Measurements from ENCODE around the gene CTPS2.

CTPS2 gene

DNA sequence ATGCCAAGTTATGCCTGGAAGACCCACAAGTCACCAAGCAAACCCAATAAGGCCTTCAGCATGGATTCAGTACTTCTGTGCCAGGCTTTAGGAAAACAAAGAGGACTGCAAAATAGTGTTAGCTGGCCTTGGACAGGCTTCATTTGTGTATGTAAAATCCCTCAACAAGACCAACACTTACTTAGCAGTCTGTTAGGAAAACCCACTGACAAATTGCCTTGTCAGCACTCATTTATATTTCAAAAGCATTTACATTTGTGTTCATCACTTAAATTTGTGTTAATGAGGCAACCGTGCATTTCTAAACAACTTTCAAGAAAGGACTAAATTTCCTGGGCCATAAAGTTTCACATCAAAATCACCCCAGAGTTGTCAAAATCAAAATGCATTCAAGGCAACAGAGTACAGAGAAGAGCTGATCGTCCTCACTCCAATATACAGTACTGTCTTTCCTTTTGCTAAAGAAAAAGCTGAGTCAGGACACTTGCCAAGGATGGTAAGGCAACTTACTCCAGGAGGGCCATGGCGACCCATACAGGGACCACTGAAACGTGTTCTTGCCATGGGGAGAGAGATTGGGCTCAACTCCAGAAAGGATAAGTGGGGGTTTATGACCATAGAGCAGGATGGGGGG, 61.0 kb downstream of the CTPS2 start:
- H3K4ac ChIP-seq (ENCODE audit: low read depth, low read length) = no peak overlapping the region
- no peak overlapping the region for H4K5ac ChIP-seq (ENCODE audit: low read length)
- no peak overlapping the region for H3K27ac ChIP-seq (ENCODE audit: low read depth, low read length)
- no peak overlapping the region for H3K18ac ChIP-seq (ENCODE audit: low read length)
- H3K9ac ChIP-seq (ENCODE audit: low read length) = no peak overlapping the region
- no peaks in the 10 kb centered on the region for H3K4me1 ChIP-seq (ENCODE audit: control insufficient read depth, low read depth, low read length)
- H2AK5ac ChIP-seq (ENCODE audit: low read length) = no peak overlapping the region
- no peak overlapping the region for H2BK5ac ChIP-seq (ENCODE audit: low read length)
- H2BK120ac ChIP-seq (ENCODE audit: low read depth, low read length) = no peak overlapping the region
- no peak overlapping the region for H3K23ac ChIP-seq (ENCODE audit: low read length)
- no peak overlapping the region for H2BK15ac ChIP-seq (replicated peaks; ENCODE audit: low read depth)
- no CpG with 5 or more reads among the region's 4 CpGs for WGBS (ENCODE audit: extremely low coverage, insufficient coverage, low lambda C conversion rate)
- no peak overlapping the region for H3K4me3 ChIP-seq (ENCODE audit: low read length)
- no peak overlapping the region for H3K4me2 ChIP-seq (ENCODE audit: low read length)
- H4K8ac ChIP-seq (ENCODE audit: low read depth, low read length) = no peak overlapping the region
- H3K79me1 ChIP-seq (ENCODE audit: low read length) = no peaks in the 10 kb centered on the region
- no peak overlapping the region for H3K56ac ChIP-seq (ENCODE audit: low read length)
- H3K36me3 ChIP-seq (ENCODE audit: control insufficient read depth, insufficient read depth, low read length) = no peaks in the 10 kb centered on the region
- H3K79me2 ChIP-seq (ENCODE audit: control insufficient read depth, insufficient read depth, low read length) = no peaks in the 10 kb centered on the region
- DNase-seq = no peak
- no peaks in the 10 kb centered on the region for H3K27me3 ChIP-seq (ENCODE audit: insufficient read depth, low read length, poor library complexity)

DNA sequence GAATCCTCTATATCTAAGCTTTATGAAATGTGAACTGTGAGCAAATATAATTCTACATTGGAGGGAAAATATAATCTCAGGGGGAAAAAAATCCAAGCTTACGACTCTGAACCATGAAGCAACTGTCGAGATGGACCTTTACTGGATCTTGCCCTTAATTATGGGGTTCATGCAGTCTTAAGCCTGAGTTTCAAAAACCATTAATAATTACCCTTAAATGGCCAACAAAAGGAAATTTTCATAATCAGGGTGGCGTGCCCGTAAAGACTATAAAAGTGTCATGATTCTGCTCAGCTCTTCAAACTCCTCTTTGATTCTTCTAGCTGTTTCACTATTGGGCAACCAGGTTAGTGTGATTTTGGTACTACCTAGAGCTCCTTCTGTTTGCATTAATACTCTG, 62.6 kb downstream of the CTPS2 start, which contains the start of gene S100G:
Gene S100G, plus strand, starts transcription at position 301 of the 400 bp plus-strand sequence. CDS start 849 bp downstream, outside the sequence.
- Histone ChIP-seq H3K79me1 (ENCODE audit: low read length) (no peaks in the 10 kb centered on the region), H3K27ac (ENCODE audit: low read depth, low read length) (no peak within 1 kb of the TSS), H3K9ac (ENCODE audit: low read length) (no peak within 1 kb of the TSS), H2AK5ac (ENCODE audit: low read length) (no peak within 1 kb of the TSS), H3K27me3 (ENCODE audit: insufficient read depth, low read length, poor library complexity) (no peaks in the 10 kb centered on the region), H3K18ac (ENCODE audit: low read length) (no peak within 1 kb of the TSS), H3K4me3 (ENCODE audit: low read length) (no peak within 1 kb of the TSS), H2BK5ac (ENCODE audit: low read length) (no peak within 1 kb of the TSS), H3K36me3 (ENCODE audit: control insufficient read depth, insufficient read depth, low read length) (no peaks in the 10 kb centered on the region), H4K8ac (ENCODE audit: low read depth, low read length) (no peak within 1 kb of the TSS), H2BK120ac (ENCODE audit: low read depth, low read length) (no peak within 1 kb of the TSS), H3K56ac (ENCODE audit: low read length) (no peak within 1 kb of the TSS), H3K4me2 (ENCODE audit: low read length) (no peak within 1 kb of the TSS), H3K4ac (ENCODE audit: low read depth, low read length) (no peak within 1 kb of the TSS), H3K4me1 (ENCODE audit: control insufficient read depth, low read depth, low read length) (no peaks in the 10 kb centered on the region), H3K23ac (ENCODE audit: low read length) (no peak within 1 kb of the TSS), H2BK15ac (replicated peaks; ENCODE audit: low read depth) (no peak within 1 kb of the TSS), H4K5ac (ENCODE audit: low read length) (no peak within 1 kb of the TSS), H3K79me2 (ENCODE audit: control insufficient read depth, insufficient read depth, low read length) (no peaks in the 10 kb centered on the region)
- no CpG with 5 or more reads among the region's 4 CpGs for WGBS (ENCODE audit: extremely low coverage, insufficient coverage, low lambda C conversion rate)
- no peak for DNase-seq

DNA sequence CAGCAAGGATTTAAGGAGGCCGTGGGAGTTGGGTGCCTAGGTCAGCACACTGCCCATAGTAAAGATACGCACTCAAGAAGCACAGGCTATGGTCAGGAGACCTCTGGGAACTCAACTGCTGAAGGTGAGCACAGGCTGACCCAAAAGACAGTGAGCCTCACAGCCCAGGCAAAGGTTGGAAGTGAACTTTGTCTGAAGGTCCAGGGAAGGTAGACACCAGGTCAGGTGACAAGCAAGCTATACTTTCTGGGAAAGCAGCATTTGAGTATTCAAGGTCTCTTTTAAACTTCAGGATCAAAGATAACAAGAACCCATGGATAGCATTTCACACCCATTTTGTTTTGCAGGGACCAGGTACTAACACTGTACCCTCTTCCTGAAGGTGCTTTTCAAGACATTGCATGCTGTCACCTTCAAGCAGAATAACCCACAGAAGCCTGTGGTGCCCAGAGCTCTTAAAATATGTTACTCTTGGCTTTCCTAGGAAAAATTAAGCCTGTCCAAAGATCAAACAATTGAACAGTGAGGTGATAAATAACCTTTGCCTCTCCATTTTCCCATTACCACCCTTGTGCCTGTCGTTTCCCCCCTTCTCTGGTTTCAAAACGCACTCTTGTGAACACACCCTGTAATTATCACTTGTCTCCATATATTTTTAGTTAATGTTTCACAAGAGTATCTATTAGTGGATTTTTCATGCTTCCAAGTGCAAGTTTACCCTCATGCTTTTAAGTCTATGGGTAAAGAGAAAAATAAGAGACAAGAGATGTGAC, 65.9 kb downstream of the CTPS2 start:
- no peak overlapping the region for H3K4me3 ChIP-seq (ENCODE audit: low read length)

DNA sequence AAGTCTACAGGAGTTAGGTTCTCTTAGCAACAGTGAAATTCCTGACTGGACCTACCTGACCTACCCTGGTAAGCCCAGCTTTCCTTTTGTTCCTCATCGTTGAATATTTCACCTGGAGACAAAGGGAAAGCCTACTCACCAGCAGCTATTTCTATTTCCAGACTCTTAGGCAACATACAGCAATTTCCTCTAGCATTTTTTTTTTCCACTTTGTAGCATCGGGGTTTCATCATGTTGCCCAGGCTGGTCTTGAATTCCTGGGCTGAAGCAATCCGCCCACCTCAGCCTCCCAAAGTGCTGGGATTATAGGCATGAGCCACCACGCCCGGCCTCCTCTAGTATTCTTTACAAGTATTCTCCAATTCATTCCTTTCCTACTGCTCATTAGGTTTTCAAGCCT, 69.3 kb downstream of the CTPS2 start:
- Histone ChIP-seq H3K18ac (ENCODE audit: low read length) (no peak overlapping the region), H2BK15ac (replicated peaks; ENCODE audit: low read depth) (no peak overlapping the region), H4K8ac (ENCODE audit: low read depth, low read length) (no peak overlapping the region), H3K4me2 (ENCODE audit: low read length) (no peak overlapping the region), H3K27ac (ENCODE audit: low read depth, low read length) (no peak overlapping the region), H3K4me3 (ENCODE audit: low read length) (no peak overlapping the region), H3K79me2 (ENCODE audit: control insufficient read depth, insufficient read depth, low read length) (no peaks in the 10 kb centered on the region), H2AK5ac (ENCODE audit: low read length) (no peak overlapping the region), H2BK5ac (ENCODE audit: low read length) (no peak overlapping the region), H3K4me1 (ENCODE audit: control insufficient read depth, low read depth, low read length) (no peaks in the 10 kb centered on the region), H3K9ac (ENCODE audit: low read length) (no peak overlapping the region), H2BK120ac (ENCODE audit: low read depth, low read length) (no peak overlapping the region), H3K23ac (ENCODE audit: low read length) (no peak overlapping the region), H3K36me3 (ENCODE audit: control insufficient read depth, insufficient read depth, low read length) (no peaks in the 10 kb centered on the region), H3K27me3 (ENCODE audit: insufficient read depth, low read length, poor library complexity) (no peaks in the 10 kb centered on the region), H3K56ac (ENCODE audit: low read length) (no peak overlapping the region), H3K79me1 (ENCODE audit: low read length) (no peaks in the 10 kb centered on the region), H3K4ac (ENCODE audit: low read depth, low read length) (no peak overlapping the region), H4K5ac (ENCODE audit: low read length) (no peak overlapping the region)
- peak; percentile 20 for DNase-seq
- no CpG with 5 or more reads among the region's 5 CpGs for WGBS (ENCODE audit: extremely low coverage, insufficient coverage, low lambda C conversion rate)

More for the DNA sequence above, 65.9 kb downstream of the CTPS2 start:
- H2AK5ac ChIP-seq (ENCODE audit: low read length) = no peak overlapping the region
- no peak overlapping the region for H3K18ac ChIP-seq (ENCODE audit: low read length)
- H3K4me2 ChIP-seq (ENCODE audit: low read length) = no peak overlapping the region
- H2BK15ac ChIP-seq (replicated peaks; ENCODE audit: low read depth) = no peak overlapping the region
- DNase-seq = no peak
- WGBS (ENCODE audit: extremely low coverage, insufficient coverage, low lambda C conversion rate) = no CpG with 5 or more reads among the region's 4 CpGs
- no peaks in the 10 kb centered on the region for H3K79me1 ChIP-seq (ENCODE audit: low read length)
- no peak overlapping the region for H2BK120ac ChIP-seq (ENCODE audit: low read depth, low read length)
- H4K8ac ChIP-seq (ENCODE audit: low read depth, low read length) = no peak overlapping the region
- no peak overlapping the region for H3K23ac ChIP-seq (ENCODE audit: low read length)
- no peak overlapping the region for H3K4ac ChIP-seq (ENCODE audit: low read depth, low read length)
- no peaks in the 10 kb centered on the region for H3K4me1 ChIP-seq (ENCODE audit: control insufficient read depth, low read depth, low read length)
- H3K9ac ChIP-seq (ENCODE audit: low read length) = no peak overlapping the region
- H3K27ac ChIP-seq (ENCODE audit: low read depth, low read length) = no peak overlapping the region
- H4K5ac ChIP-seq (ENCODE audit: low read length) = no peak overlapping the region
- H3K56ac ChIP-seq (ENCODE audit: low read length) = no peak overlapping the region
- no peaks in the 10 kb centered on the region for H3K27me3 ChIP-seq (ENCODE audit: insufficient read depth, low read length, poor library complexity)
- H3K36me3 ChIP-seq (ENCODE audit: control insufficient read depth, insufficient read depth, low read length) = no peaks in the 10 kb centered on the region
- no peak overlapping the region for H2BK5ac ChIP-seq (ENCODE audit: low read length)
- no peaks in the 10 kb centered on the region for H3K79me2 ChIP-seq (ENCODE audit: control insufficient read depth, insufficient read depth, low read length)

DNA sequence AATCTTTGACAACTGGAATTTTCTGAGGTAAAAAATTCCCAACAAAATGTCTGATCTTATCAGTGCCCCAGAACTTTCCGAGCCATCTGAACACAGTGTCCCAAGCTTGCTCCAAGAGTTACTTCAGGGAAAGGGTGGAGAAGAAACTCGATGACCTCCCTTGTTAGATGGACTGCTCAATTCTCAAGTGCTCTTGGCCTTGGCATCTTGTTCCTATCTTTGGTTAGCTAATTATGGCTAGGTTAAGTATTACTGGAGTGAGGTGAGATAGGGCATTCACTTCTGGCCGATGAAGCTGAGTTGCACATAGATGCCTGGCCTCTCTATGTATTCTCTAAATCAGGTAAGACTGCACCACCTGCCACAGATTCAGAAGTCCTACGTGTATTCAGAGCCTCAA, 71.6 kb downstream of the CTPS2 start:
- no peak overlapping the region for H3K9ac ChIP-seq (ENCODE audit: low read length)
- no peak overlapping the region for H2BK120ac ChIP-seq (ENCODE audit: low read depth, low read length)
- H4K8ac ChIP-seq (ENCODE audit: low read depth, low read length) = no peak overlapping the region
- no peak overlapping the region for H3K4me2 ChIP-seq (ENCODE audit: low read length)
- no peaks in the 10 kb centered on the region for H3K4me1 ChIP-seq (ENCODE audit: control insufficient read depth, low read depth, low read length)
- H3K4me3 ChIP-seq (ENCODE audit: low read length) = no peak overlapping the region
- DNase-seq = no peak
- no peak overlapping the region for H2AK5ac ChIP-seq (ENCODE audit: low read length)
- H3K36me3 ChIP-seq (ENCODE audit: control insufficient read depth, insufficient read depth, low read length) = no peaks in the 10 kb centered on the region
- H3K4ac ChIP-seq (ENCODE audit: low read depth, low read length) = no peak overlapping the region
- no peak overlapping the region for H4K5ac ChIP-seq (ENCODE audit: low read length)
- no peak overlapping the region for H2BK5ac ChIP-seq (ENCODE audit: low read length)
- no peak overlapping the region for H3K18ac ChIP-seq (ENCODE audit: low read length)
- no CpG with 5 or more reads among the region's 4 CpGs for WGBS (ENCODE audit: extremely low coverage, insufficient coverage, low lambda C conversion rate)
- H3K79me1 ChIP-seq (ENCODE audit: low read length) = no peaks in the 10 kb centered on the region
- H3K56ac ChIP-seq (ENCODE audit: low read length) = no peak overlapping the region
- no peaks in the 10 kb centered on the region for H3K27me3 ChIP-seq (ENCODE audit: insufficient read depth, low read length, poor library complexity)
- no peak overlapping the region for H2BK15ac ChIP-seq (replicated peaks; ENCODE audit: low read depth)
- H3K79me2 ChIP-seq (ENCODE audit: control insufficient read depth, insufficient read depth, low read length) = no peaks in the 10 kb centered on the region
- H3K23ac ChIP-seq (ENCODE audit: low read length) = no peak overlapping the region
- no peak overlapping the region for H3K27ac ChIP-seq (ENCODE audit: low read depth, low read length)

Data from mesendoderm (in vitro differentiated cells).